Spleen (tissue), 7 donors: Measurements from ENCODE around the gene WNT9A.

Source experiments
- CTCF ChIP-seq, 11 experiments: fragments of 200-600 bp in 7 of 11; fragments of 450-650 bp in 4 of 11; sonication (generic) in 4 of 11; IDR thresholded peaks in 8 of 11; conservative IDR thresholded peaks in 3 of 11; 1 replicate in 7 of 11; 2 replicates in 4 of 11; pipeline versions ENCODE4 v1.4.0 to v1.8.0; 2016 to 2021; ENCODE audit warnings: antibody characterized with exemption in 11 of 11, inconsistent platforms in 4 of 11, mild to moderate bottlenecking in 1 of 11
- POLR2A ChIP-seq, 3 donors: fragments of 450-650 bp; IDR thresholded peaks; one replicate each; pipeline ENCODE4 v1.5.1; 2017; ENCODE audit warnings: antibody characterized with exemption in 3 of 3, mild to moderate bottlenecking in 1 of 3
- POLR2AphosphoS5 ChIP-seq, 3 donors: sonication (generic); formaldehyde crosslinking; IDR thresholded peaks; one replicate each; pipeline ENCODE4 v1.5.1; 2017; ENCODE audit warnings: antibody characterized with exemption in 3 of 3
- donor health status: DM: no; HTN: no; CAD: no; lungs with moderate emphysema.
- donor health status: DM: no; HTN: no; CAD: no.
- donor health status: DM: no; HTN: no; CAD: no.

GRCh38 chr1:227954163-227954850 is 6.6 kb upstream of the WNT9A start:
- TF ChIP-seq POLR2A (IDR thresholded peaks at IDR 0.05) (no peak), CTCF (IDR thresholded peaks at IDR 0.05 in 8 of 11, conservative IDR thresholded peaks at IDR 0.05 in 3 of 11) (peak in 1 of 11 experiments; percentile 13), POLR2AphosphoS5 (IDR thresholded peaks at IDR 0.05) (no peak)
